Glomerular endothelial cell (primary cell): ENCODE data around the gene SGSM2. TPM values are rescaled to one million over a fixed set of nuclear protein-coding genes. Genes with fewer than 3 reads are reported as not detected.

ENCODE experiments used
- DNase-seq: peaks from one replicate; pipeline ENCODE4 v3.0.0-alpha.2; 2011; ENCODE audit warnings: low read depth, low spot score; ENCODE audit errors: extremely low read depth
- total RNA-seq: library from RNA; depleted of rRNA; stranded (reverse); fragments of >200 nt; gene quantifications from 2 replicates; pipeline ENCODE4 v1.2.3, GENCODE V29; 2015

Gene SGSM2
- total RNA-seq, 1 donor from 2014 or later, result 61.4 TPM

- no peak for DNase-seq
Observed at GRCh38 chr17:2335726-2336214, 1.5 kb upstream of the SGSM2 start.

- DNase-seq, result no peak
Observed at GRCh38 chr17:2336215-2336851, 968 bp upstream of the SGSM2 start, which contains the start of gene TSR1. TSR1 (minus strand) TSS chr17:2336457; CDS start chr17:2336427, 30 bp downstream.

GRCh38 chr17:2337544-2338314 lies 428 bp downstream of the SGSM2 start:
- no peak for DNase-seq

- no peak for DNase-seq
Observed at GRCh38 chr17:2338315-2338657, 985 bp downstream of the SGSM2 start.

- no peak for DNase-seq
Observed at GRCh38 chr17:2343421-2343820, 6.1 kb downstream of the SGSM2 start.

- DNase-seq, result no peak
Observed at GRCh38 chr17:2344528-2344927, 7.2 kb downstream of the SGSM2 start.

- DNase-seq, result no peak
Observed at GRCh38 chr17:2346475-2346874, 9.2 kb downstream of the SGSM2 start.

- no peak for DNase-seq
Observed at GRCh38 chr17:2347805-2348685, 10.7 kb downstream of the SGSM2 start.

- no peak for DNase-seq
Observed at GRCh38 chr17:2351269-2351668, 14.0 kb downstream of the SGSM2 start.

- DNase-seq, result no peak
Observed at GRCh38 chr17:2354311-2354710, 17.0 kb downstream of the SGSM2 start.

GRCh38 chr17:2357237-2357636 lies 19.9 kb downstream of the SGSM2 start:
- no peak for DNase-seq

GRCh38 chr17:2357931-2358434 lies 20.7 kb downstream of the SGSM2 start:
- DNase-seq, result no peak

- DNase-seq, result no peak
Observed at GRCh38 chr17:2361010-2361760, 23.9 kb downstream of the SGSM2 start.

GRCh38 chr17:2362016-2362415 lies 24.7 kb downstream of the SGSM2 start:
- no peak for DNase-seq

- no peak for DNase-seq
Observed at GRCh38 chr17:2362416-2362815, 25.1 kb downstream of the SGSM2 start.

- DNase-seq, result no peak
Observed at GRCh38 chr17:2362881-2363280, 25.6 kb downstream of the SGSM2 start.

GRCh38 chr17:2363318-2363717 lies 26.0 kb downstream of the SGSM2 start:
- no peak for DNase-seq

- DNase-seq, result no peak
Observed at GRCh38 chr17:2363851-2364762, 26.8 kb downstream of the SGSM2 start.

GRCh38 chr17:2364763-2365116 lies 27.4 kb downstream of the SGSM2 start:
- DNase-seq, result no peak
